Large intestine (tissue), 3 donors: ENCODE results near the gene MGRN1. TPM values are rescaled to one million over a fixed set of nuclear protein-coding genes. Genes with fewer than 3 reads are reported as not detected.

Experiments
- DNase-seq, 2 donors: peaks; one replicate each; pipeline versions ENCODE4 v3.0.0 to v3.0.0-alpha.2; 2013
- H3K27ac ChIP-seq: one replicate; pipeline ENCODE4 v1.5.1; 2013; ENCODE audit warnings: low read length
- H3K27me3 ChIP-seq: 2 replicates; pipeline ENCODE4 v1.6.1; 2013; ENCODE audit warnings: low read length; ENCODE audit not compliant: control insufficient read depth, insufficient read depth
- H3K36me3 ChIP-seq: 2 replicates; pipeline ENCODE4 v1.6.1; 2013; ENCODE audit warnings: low read length; ENCODE audit not compliant: control insufficient read depth, insufficient read depth
- H3K4me1 ChIP-seq: one replicate; pipeline ENCODE4 v1.6.1; 2013; ENCODE audit warnings: low read length; ENCODE audit not compliant: control insufficient read depth, insufficient read depth
- H3K4me3 ChIP-seq: one replicate; pipeline ENCODE4 v1.5.1; 2013; ENCODE audit warnings: low read length
- H3K9me3 ChIP-seq: one replicate; pipeline ENCODE4 v1.6.1; 2013; ENCODE audit warnings: mild to moderate bottlenecking, low read depth, low read length, moderate library complexity; ENCODE audit not compliant: control insufficient read depth
- WGBS: methylation state at CpG from one replicate; pipeline ENCODE4 v1.1.5; 2013; ENCODE audit warnings: low lambda C conversion rate; ENCODE audit not compliant: insufficient coverage; 5-methylcytosine and 5-hydroxymethylcytosine counted together
- polyA plus RNA-seq: library from polyadenylated mRNA; unstranded; fragments of 120-200 nt; gene quantifications from one replicate; pipeline ENCODE4 v1.2.1, GENCODE V29; 2013

MGRN1 gene
- polyA plus RNA-seq, 1 donor = 52.9 TPM

DNA sequence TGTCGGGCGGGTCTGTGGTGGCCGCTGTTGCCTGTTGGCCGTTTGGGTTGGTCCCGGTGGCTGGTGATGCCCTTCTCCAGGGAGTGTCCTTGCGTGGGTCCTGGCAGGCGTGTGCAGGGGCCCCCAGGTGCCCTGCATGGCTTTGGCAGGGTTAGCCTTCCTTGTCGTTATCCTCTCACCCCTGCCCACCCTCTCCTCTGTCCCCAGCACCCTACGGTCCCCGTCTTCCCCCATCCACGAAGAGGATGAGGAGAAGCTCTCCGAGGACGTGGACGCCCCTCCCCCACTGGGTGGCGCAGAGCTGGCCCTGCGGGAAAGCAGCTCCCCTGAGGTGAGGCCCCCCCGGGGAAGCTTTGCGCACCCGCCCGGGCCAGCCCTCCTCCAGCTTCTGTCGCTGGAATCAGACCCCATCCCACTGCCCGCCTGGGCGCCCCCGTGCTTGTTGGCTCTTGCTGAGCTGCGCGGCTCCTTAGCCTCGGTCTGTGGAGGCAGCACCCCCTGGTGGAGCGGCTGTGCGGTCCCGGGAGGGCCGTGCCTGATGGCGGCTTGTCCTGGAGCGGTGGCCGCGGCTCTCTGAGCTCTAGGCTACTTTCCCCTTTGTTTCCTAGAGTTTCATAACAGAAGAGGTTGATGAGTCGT, 58.1 kb downstream of the MGRN1 start:
- Histone ChIP-seq H3K4me3 (no peak overlapping the region), H3K4me1 (peaks cover 21% of the 10 kb centered on the region), H3K27ac (no peak overlapping the region), H3K9me3 (peaks cover 6% of the 10 kb centered on the region), H3K36me3 (peaks cover 89% of the 10 kb centered on the region), H3K27me3 (no peaks in the 10 kb centered on the region)
- no CpG with 5 or more reads among the region's 36 CpGs for WGBS
- peak in 1 of 2 donors; percentile 60 for DNase-seq

GRCh38 chr16:4683255-4684057, 58.8 kb downstream of the MGRN1 start:
- Histone ChIP-seq H3K27me3 (no peaks in the 10 kb centered on the region), H3K4me1 (peaks cover 21% of the 10 kb centered on the region), H3K27ac (no peak overlapping the region), H3K36me3 (peaks cover 91% of the 10 kb centered on the region), H3K9me3 (peaks cover 6% of the 10 kb centered on the region), H3K4me3 (no peak overlapping the region)
- no CpG with 5 or more reads among the region's 17 CpGs for WGBS
- no peak for DNase-seq

DNA sequence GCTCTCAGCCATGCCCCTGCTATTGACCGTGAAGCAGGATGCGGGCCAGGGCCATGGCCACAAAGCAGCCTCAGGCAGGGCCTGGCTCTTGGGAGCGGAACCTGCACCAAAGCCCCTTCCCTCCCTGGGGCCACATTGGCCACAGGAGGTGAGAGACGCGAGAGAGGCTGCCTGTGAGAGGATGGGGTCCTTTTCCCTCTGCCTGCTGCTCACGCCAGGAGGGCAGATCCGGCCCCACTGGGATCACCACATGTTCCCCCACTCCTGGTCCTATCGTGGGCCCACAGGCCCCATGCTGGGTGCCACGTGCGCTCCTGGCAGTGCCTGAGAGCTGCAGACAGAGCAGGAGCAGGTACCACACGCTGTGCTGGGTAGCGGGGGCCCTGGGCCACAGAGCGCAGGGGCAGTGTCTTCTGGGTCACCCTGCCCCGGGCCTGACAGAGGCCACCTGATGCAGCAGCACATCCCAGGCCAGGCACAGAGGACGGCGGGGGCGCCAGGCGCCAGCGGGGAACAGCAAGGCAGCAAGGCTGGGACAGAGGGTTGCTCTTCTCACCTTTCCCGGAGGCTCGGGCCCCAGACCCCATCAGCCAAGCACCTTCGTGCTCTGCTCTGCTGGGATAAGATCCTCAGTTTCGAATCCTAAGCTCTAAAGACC, 59.6 kb downstream of the MGRN1 start:
- Histone ChIP-seq H3K4me1 (peaks cover 14% of the 10 kb centered on the region), H3K4me3 (no peak overlapping the region), H3K27me3 (no peaks in the 10 kb centered on the region), H3K27ac (no peak overlapping the region), H3K9me3 (peaks cover 8% of the 10 kb centered on the region), H3K36me3 (peaks cover 94% of the 10 kb centered on the region)
- DNase-seq = no peak
- no CpG with 5 or more reads among the region's 23 CpGs for WGBS

DNA sequence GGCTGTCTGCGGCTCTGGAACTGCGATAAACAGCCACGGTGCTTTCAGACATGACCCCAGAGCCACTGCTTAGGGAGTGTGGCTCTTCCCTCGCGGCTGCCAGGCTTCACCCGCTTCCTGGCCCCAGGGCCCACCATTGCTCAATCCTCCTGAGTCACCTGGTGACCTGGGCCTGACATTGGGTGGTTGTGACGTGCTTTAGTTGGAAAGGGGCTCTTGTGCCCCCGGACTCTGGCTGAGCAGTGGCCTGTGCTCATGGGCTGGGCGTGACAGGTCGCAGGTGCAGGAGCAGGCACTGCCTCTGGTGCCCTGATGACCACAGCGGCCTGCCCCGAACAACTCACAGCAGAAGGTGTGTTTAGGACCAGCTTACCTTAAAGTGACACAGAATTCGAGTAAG, 60.1 kb downstream of the MGRN1 start:
- H3K9me3 ChIP-seq = peaks cover 8% of the 10 kb centered on the region
- H3K4me1 ChIP-seq = peaks cover 8% of the 10 kb centered on the region
- no peak overlapping the region for H3K27ac ChIP-seq
- H3K36me3 ChIP-seq = peaks cover 94% of the 10 kb centered on the region
- no peak for DNase-seq
- 100% methylated on average over 1 of the region's 13 CpGs for WGBS
- H3K27me3 ChIP-seq = no peaks in the 10 kb centered on the region
- no peak overlapping the region for H3K4me3 ChIP-seq

GRCh38 chr16:4685292-4685691, 60.7 kb downstream of the MGRN1 start:
- no peak for DNase-seq
- H3K9me3 ChIP-seq = peaks cover 8% of the 10 kb centered on the region
- H3K4me1 ChIP-seq = peaks cover 6% of the 10 kb centered on the region
- peaks cover 94% of the 10 kb centered on the region for H3K36me3 ChIP-seq
- WGBS = no CpG with 5 or more reads among the region's 13 CpGs
- H3K27me3 ChIP-seq = no peaks in the 10 kb centered on the region
- no peak overlapping the region for H3K4me3 ChIP-seq
- H3K27ac ChIP-seq = no peak overlapping the region

DNA sequence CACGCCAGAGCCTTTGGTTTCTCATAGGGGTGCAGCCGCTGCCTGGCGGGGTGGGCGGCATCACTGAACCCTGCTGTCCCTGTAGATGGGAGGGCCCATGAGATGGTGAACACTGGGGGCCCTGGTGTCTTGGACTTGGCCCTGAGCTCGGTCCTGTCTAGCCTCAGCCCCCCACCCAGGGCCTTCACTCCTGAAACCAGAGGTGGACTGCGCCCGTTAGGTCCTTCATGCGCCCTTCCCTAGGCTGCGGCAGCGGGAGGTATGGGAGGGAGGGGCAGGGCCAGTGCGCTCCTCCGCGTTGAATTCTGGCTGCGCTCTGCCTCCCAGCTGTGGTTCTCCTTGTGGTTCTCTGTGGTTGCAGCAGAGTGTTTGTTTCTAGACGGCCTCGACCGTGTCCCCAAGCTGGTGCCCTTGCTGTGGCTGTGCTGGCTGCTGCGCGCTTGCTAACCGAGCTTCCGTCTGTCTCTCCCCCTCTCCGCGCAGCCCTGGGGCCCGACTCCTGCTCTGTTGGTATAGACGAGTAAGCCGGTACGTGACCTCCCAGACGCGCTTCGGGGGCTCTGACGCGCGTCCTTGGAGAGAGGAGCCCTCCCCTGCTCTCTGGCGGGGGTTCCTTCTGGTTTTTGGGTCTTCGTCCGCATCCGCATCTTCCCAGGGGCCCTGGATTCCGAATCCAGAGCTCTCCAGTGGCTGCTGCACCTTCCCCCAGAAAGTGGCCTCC, 61.3 kb downstream of the MGRN1 start:
- Histone ChIP-seq H3K36me3 (peaks cover 88% of the 10 kb centered on the region), H3K27me3 (no peaks in the 10 kb centered on the region), H3K9me3 (peaks cover 8% of the 10 kb centered on the region), H3K27ac (no peak overlapping the region), H3K4me1 (peaks cover 6% of the 10 kb centered on the region), H3K4me3 (no peak overlapping the region)
- WGBS = no CpG with 5 or more reads among the region's 38 CpGs
- DNase-seq = no peak

GRCh38 chr16:4686497-4687210, 62.0 kb downstream of the MGRN1 start:
- no peak for DNase-seq
- H3K9me3 ChIP-seq = peaks cover 8% of the 10 kb centered on the region
- no peaks in the 10 kb centered on the region for H3K27me3 ChIP-seq
- H3K4me3 ChIP-seq = no peak overlapping the region
- WGBS = no CpG with 5 or more reads among the region's 27 CpGs
- H3K27ac ChIP-seq = no peak overlapping the region
- peaks cover 84% of the 10 kb centered on the region for H3K36me3 ChIP-seq
- H3K4me1 ChIP-seq = peaks cover 6% of the 10 kb centered on the region

DNA sequence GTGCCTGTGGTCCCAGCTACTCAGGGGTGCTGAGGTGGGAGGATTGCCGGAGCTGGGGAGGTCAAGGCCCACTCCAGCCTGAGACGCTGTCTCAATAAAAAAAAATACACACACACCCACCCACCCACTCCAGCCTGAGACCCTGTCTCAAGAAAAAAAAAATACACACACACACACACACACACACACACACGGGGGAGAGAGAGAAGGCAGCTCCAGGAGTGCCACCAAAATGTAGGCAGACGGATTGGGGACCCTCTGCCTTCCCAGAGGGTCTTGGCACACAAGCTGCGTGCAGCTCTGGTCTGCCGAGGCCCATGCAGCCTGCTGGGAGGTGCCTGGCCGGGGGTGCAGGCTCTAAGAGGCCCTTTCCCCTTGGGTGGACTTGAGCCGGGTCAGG, 62.8 kb downstream of the MGRN1 start:
- no peaks in the 10 kb centered on the region for H3K27me3 ChIP-seq
- no peak overlapping the region for H3K4me3 ChIP-seq
- H3K4me1 ChIP-seq = peaks cover 6% of the 10 kb centered on the region
- peaks cover 77% of the 10 kb centered on the region for H3K36me3 ChIP-seq
- WGBS = no CpG with 5 or more reads among the region's 8 CpGs
- H3K9me3 ChIP-seq = peaks cover 8% of the 10 kb centered on the region
- H3K27ac ChIP-seq = no peak overlapping the region
- DNase-seq = no peak

DNA sequence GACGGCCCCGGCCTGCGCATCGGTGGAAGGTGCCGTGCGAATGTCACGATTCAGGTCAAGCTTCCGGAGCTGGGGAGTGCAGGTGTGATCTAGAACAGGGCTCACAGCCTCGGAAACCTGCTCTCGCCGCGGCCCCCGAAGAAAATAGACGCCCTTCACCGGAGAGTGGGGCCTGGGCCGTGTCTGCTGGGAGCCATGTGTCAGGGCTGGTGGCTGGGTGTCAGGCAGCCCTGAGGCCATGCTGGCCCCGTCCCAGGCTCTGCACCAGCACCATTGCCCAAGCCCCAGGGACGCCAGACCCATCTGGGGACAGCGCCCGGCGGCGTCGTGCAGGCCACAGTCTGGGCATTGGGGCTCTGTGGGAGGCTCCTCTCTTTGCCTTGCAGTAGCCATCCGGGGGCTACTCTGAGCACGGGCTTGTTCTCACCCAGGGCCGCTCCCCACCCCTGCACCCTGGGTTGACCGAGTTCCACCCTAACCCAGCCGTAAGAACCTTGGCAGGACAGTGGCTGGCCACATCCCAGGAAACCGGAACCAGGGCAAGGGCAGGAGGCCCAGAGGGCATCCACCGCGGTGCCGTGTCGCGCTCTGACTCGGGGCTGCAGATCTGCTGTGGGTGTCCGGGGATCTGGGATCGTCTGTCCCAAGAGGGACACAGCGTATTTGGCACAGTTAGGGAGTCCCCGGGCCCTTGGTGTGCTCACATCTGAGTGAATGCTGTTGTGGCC, 63.5 kb downstream of the MGRN1 start:
- Histone ChIP-seq H3K4me1 (peaks cover 7% of the 10 kb centered on the region), H3K27ac (no peak overlapping the region), H3K27me3 (no peaks in the 10 kb centered on the region), H3K4me3 (no peak overlapping the region), H3K9me3 (peaks cover 9% of the 10 kb centered on the region), H3K36me3 (peaks cover 70% of the 10 kb centered on the region)
- DNase-seq = no peak
- no CpG with 5 or more reads among the region's 39 CpGs for WGBS
